Fibroblast of skin of abdomen (primary cell): ENCODE measurements around the gene TPCN2.
A peak's percentile ranks its signal among the peaks of the same experiment; 100 is the strongest.

Source experiments
- DNase-seq: peaks from one replicate; pipeline ENCODE4 v3.0.0-alpha.2; 2013

Gene TPCN2

GRCh38 chr11:69167916-69168691 lies 119.4 kb downstream of the TPCN2 start:
- peak; percentile 25 for DNase-seq

- no peak for DNase-seq
Measured at GRCh38 chr11:69169479-69169878, 120.7 kb downstream of the TPCN2 start.

GRCh38 chr11:69170704-69171103 lies 122.0 kb downstream of the TPCN2 start:
- DNase-seq, result no peak

DNA sequence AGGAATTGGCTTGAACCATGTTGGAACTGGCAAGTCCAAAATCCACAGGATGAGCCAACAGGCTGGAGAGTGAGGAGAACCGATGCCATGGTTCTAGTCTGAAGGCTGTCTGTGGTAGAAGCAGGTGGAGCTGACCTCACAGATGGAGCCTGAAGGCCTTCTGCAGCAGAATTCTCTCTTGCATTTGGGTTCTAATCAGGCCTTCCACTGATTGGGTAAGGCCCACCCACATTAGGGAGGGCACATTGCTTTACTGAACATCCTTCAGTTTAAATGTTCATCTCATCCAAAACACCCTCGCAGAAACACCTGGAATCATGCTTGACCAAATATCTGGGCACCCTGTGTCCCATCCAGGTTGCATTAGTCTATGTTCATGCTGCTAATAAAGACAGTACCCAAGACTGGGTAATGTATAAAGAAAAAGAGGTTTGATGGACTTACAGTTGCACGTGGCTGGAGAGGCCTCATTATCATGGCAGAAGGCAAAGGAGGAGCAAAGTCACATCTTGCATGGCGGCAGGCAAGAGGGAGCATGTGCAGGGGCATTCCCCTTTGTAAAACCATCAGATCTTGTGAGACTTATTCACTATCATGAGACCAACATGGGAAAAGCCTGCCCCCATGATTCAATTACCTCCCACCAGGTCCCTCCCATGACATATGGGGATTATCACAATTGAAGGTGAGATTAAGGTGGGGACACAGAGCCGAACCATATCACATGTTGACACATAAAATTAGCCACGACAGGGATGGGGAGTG lies 122.9 kb downstream of the TPCN2 start:
- no peak for DNase-seq

DNA sequence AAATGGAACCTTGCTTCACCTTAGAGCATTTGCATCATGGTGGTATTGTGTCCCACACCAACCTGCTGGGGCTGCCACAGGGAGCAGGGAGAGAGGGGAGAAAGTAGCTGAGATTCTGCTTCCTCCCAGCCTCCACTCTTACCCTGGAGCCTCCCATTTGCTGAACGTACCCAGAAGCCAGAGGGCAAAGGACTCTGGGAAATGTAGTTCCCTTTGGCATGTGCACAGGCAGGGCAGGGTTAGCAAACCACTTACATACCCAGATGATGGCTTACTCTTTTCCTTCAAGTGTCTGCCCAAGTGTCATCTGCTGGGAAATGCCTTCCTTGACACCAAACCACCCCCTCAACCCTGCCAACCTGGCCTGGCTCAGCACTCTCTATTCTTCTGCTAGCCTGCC lies 123.9 kb downstream of the TPCN2 start:
- DNase-seq, result no peak

- no peak for DNase-seq
Measured at GRCh38 chr11:69173331-69173730, 124.6 kb downstream of the TPCN2 start.

- peak; percentile 38 for DNase-seq
Measured at GRCh38 chr11:69173925-69174581, 125.3 kb downstream of the TPCN2 start.

DNA sequence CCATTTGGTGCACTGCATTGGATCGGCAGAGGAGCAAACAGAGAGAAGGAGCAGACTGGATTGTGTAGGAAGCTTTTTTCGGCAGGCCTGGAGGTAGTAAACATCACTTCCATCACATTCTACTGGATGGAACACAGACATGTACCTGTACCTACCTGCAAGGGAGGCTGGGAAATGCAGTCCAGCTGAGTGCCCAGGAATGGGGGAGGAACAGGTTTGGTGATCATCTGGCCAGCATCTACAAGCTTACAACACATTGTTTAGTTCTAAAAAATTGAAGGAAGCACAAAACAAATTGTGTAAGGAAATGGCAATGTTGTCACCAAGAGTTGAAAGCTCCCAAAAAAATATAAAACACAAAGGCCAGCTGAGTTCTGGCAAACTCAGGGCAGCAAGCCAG lies 126.1 kb downstream of the TPCN2 start:
- no peak for DNase-seq

DNA sequence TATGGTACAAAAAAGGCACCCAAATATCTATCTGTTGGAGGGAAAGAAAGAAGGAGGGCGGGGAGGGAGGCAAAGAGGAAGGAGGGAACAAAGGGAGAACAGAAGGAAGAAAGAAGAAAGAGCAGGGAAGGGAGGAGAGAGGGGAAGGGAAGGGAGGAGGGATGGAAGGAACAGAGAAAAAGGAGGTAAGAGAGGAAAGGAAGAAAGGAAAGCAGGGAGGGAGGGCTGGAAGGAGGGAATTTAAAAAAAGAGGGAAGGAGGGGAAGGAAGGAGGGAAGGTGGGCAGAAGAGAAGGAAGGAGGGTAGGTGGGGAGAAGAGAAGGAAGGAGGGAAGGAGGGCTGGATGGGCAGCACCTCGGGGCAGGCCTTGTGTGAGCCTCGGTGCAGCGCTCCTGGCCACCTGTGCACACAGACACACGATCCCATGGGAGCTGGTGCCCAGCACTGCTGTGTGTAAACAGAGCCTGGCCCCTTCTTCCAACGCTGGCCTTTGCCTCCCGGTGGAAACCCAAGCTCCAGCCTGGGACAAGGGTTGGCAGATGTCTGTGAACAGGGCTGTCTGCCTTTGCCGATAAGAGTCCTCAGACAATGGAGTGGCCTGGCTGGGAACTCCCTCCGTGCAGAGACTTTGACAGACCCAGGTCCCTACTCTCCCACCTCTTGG lies 130.2 kb downstream of the TPCN2 start:
- DNase-seq, result no peak

- no peak for DNase-seq
Measured at GRCh38 chr11:69180226-69180625, 131.5 kb downstream of the TPCN2 start.

GRCh38 chr11:69180726-69181125 lies 132.0 kb downstream of the TPCN2 start:
- no peak for DNase-seq

GRCh38 chr11:69183613-69184012 lies 134.9 kb downstream of the TPCN2 start:
- DNase-seq, result no peak
